ENCODE measurements around the gene OLFM1.

The OLFM1 gene

DNA sequence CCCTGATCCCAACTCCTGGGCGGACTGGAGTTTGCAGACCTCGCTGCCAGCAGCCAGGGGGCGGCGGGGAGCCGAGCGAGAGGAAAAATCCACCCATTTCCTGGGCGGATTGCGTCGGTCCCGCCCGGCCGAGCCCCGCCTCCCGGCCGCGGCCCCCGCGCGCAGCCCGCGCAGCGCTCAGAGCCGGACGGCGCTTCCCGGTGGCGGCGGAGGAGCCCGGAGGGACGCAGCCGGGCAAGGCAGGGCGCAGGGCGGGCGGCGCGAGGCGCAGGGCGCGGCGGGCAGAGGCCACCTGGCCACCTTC lies at the start of gene OLFM1:
OLFM1 (plus strand) TSS at position 180 of the 304 bp plus-strand sequence. CDS start 322 bp downstream, outside the sequence.
- no peak for DNase-seq (ENCODE audit: extremely low spot score, insufficient read length, low read depth)
- FAIRE-seq = no peak

DNA sequence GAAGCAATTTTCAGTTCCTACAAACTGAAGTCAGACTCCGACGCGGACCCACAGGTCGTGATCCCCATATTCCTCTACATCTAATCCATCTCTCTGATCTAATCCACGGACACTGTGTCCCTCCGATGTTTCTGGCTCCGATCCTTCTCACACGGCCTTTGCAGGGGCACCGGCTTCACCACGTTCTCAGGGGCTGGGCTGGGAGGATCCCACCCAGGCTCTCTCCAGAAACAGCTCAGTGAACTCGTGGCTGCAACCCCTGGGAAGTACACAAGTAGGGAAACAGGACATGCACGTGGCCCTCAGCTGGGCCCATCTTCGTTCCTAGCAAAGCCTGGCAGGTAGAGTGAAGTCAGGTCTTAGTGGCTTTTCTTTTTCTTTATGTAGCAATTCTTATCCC lies 49.1 kb upstream of the OLFM1 start:
- no peak for DNase-seq (ENCODE audit: extremely low spot score, insufficient read length, low read depth)
- FAIRE-seq = no peak

DNA sequence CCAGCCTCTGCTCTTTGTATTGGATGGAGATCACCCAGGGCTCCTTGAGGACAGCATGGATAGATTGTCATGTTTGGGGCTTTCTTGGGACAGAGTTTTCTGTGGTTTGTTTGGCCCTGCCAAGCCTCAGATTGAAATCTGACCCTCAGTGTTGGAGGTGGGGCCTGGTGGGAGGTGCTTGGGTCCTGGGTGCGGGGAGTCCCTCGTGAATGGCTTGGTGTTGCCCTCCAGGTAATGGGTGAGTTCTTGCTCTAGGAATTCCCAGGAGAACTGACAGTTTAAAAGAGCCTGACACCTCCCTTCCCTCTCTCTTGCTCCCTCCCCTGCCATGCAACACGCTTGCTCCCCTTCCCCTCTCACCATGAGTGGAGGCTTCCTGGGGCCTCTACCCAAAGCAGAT lies 48.6 kb upstream of the OLFM1 start:
- FAIRE-seq (no peak), DNase-seq (ENCODE audit: extremely low spot score, insufficient read length, low read depth) (no peak)

DNA sequence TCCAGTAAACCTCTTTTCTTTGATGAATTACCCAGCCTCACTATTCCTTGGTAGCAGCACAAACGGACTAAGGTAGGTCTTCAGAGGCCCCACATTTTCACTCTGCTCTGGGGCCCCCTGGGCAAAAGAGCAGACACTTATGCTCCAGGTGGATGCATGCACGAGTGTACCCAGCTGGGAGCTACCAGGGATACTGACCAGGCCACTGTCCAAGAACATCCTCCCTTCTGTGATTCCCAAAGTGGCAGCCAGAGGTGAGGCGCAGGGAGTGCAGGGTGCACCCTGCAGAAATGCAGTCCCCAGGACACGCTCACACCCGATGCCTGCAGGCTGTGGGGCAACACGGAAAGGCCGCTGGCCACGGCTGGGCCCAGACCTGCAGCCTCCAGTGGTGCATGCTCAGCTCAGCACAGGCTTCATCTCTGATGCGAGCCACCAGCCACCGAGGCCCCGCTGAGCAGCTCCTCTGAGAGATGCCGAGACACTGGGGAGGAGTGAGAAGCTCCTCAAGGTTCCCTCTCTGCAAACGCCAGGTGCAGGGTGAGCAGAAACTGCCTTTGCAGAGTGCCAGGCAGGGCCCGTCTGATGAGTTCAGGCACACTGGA lies 48.1 kb upstream of the OLFM1 start:
- FAIRE-seq = no peak

DNA sequence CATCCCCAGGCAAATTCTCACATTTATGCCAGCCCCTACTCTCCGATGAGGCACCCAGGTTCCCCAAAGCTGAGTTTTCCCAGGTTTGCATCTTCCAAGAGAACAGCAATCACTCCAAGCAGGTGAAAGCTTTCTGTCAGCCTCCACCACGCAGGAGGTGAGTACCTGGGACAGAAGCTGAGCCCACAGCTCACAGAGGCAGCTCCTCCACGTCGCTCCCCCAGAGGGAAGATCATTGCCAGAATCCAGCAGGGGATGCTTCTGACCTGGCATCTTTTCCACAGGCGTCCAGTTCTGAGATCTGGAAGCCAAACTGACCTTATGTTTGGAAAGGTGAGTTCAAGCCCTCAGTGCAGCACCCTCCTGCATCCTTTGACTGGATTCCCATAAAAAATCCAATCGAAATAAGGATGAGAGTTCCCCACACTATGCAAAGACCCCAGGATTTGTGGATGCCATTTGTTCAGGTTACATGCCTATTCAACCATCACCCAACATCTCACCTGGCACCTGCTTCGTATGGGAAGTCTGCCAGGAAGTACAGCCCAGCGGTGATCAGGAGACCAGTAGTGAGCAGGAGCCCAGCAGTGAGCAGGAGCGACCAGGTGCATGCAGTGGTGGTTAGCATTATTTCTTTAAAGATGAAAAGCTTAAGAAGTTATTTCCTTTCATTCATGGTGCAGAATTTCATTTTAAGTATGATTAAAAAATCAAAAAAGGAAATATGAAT lies 47.4 kb upstream of the OLFM1 start:
- no peak for DNase-seq (ENCODE audit: extremely low spot score, insufficient read length, low read depth)
- no peak for FAIRE-seq

More for the DNA sequence above, 48.1 kb upstream of the OLFM1 start:
- no peak for DNase-seq (ENCODE audit: extremely low spot score, insufficient read length, low read depth)

DNA sequence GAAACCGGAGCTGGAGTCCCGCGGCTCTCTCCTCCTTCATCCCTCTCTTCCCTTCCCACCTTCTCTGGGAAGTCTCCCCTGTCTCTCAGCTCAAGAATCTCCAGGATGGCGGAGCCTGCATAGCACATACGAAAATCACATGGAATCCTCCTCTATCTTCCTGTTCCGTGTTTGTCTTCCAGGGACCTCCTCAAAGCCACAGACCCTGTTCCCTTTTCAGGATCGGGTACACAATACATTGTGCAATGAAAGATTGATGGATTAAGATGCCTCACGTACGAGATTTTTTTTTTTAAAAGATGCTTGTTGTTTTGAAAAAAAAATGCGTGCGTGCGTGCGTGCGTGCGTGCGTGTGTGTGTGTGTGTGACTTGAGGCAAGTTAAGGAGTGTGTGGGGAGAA lies 46.6 kb upstream of the OLFM1 start:
- no peak for DNase-seq (ENCODE audit: extremely low spot score, insufficient read length, low read depth)
- no peak for FAIRE-seq

DNA sequence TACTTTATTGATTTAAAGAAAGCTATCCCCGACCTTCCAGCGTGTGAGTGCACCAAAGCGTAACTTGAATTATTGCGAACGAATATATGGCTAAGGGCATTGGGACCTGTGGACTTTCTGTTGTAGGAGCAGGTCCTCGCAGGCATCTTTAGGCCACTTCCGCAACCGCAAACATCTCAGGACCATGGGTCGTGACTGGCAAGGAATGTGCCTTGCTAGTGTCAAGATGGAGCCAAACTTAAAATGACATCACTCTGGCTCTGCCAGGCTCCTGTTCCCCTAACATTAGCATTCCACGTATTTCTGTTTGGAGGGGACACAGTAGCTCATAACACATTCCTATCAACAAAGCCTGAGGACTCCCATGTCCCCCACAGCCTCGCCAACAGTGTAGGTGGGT lies 44.1 kb upstream of the OLFM1 start:
- DNase-seq (ENCODE audit: extremely low spot score, insufficient read length, low read depth) (no peak), FAIRE-seq (no peak)

DNA sequence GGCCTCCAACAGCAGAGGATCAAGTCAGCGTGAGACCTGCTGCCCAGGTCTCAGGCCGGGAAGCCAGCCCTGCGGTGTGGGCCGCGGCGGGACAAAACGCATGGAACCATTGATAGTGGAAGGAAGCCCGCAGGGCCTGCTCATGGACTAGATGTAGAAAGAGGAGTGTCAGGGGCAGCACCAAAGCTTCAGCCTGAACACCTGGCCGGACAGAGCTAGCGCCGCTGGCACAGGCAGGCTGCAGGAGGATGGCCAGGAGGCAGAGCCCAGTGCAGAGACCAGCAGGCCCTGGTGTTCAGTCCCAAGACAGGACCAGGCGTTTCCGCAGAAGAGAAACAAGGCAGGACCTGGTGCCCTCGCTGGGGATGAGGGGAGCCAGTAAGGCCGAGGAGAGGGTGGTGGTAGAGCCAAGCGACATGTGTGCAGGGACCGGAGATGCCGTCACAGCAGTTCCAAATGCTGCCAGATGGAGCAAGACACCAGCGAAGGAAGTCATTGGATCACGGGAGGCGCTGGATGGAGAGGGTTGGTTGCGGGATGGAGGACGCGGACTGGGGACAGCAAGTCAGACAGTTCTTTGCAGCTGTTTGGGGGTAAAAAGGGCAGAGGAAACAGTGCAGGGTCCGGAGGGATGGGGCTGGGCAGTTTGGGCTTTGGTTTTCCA lies 42.1 kb upstream of the OLFM1 start:
- FAIRE-seq (no peak), DNase-seq (ENCODE audit: extremely low spot score, insufficient read length, low read depth) (no peak)

DNA sequence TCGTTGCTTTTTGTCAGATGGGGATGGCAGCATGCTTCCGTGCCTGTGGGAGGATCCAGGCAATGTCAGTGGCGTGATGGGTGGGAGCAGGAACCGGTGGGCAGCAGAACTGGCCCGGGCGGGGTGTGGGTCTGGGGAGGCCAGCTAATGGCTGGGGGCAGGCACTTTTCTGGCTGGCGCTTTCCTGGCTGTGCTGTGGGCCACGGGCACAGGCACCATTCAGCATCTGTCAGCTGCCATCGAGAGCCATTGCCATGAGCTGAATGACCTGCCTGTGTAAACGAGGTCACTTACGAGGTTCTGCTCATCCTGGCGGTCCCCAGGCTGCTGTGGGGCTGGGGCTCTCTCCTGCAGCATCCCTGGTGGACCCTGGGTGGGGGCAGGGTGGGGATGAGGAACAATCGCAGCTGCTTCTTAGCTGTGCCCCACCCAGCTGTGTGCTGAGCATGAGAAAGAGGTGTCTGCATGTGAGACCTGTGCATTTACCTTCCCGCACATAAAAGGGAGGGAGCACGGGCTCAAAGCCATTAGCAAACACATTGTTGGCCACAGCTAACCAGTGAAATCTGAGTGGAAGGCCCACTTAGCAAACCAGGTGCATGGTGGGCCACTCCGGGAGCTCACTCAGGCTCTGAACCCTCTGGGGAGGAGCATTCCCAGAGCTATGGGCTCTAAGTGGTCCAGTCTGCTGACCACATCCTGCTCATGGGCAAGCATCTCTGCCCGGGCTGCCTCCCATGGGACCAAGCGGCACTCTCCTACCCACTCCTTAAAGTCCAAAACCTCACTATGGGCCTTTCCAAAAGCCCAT lies 41.3 kb upstream of the OLFM1 start:
- no peak for FAIRE-seq
- DNase-seq (ENCODE audit: extremely low spot score, insufficient read length, low read depth) = no peak

DNA sequence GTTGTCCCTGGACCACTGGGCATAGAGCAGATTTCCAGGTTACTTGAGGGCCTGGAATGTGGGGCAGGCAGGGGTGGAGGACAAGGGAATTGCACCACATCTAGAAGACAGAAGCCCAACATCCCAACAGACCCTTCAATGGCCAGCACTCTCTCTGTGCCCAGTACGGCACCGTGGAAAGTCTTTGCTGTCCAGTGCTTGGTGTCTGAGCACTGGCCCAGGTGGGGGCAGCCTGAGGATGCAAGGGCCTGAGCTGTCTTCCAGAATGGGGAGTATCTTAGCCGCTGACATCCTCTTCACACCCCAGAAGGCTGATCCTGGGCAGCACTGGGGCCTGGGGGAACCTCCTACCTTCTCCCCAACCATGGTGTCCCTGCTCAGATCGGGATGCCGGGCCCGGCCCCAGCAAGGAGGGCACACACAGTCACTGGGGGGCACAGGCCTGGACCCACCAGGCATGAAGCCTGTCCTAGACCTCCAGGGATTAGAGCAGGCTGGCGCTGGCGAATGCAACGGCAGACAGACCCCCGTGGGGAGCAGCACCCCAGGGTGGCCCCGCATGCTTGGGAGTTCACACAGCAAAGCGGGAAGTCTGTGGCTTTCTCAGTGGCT lies 40.6 kb upstream of the OLFM1 start:
- DNase-seq (ENCODE audit: extremely low spot score, insufficient read length, low read depth) (no peak), FAIRE-seq (no peak)

DNA sequence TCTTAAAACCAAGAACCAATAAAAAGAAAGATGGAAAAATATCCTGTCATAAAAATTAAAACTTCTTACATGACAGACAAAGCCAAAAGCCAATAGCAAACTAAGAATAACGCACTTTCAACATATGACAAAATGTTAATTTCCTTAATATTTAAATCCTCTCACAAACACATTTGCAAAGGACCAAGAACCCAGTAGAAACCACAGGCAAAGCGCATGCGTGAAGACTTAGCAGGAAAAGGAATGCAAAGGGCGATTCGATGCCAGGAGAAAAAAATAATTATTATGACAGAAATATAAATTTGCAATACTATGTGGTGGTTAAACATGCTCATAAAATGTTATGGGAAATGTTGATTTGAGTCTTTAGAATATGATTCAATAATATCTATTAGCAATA lies 39.9 kb upstream of the OLFM1 start:
- FAIRE-seq = no peak
- no peak for DNase-seq (ENCODE audit: extremely low spot score, insufficient read length, low read depth)

DNA sequence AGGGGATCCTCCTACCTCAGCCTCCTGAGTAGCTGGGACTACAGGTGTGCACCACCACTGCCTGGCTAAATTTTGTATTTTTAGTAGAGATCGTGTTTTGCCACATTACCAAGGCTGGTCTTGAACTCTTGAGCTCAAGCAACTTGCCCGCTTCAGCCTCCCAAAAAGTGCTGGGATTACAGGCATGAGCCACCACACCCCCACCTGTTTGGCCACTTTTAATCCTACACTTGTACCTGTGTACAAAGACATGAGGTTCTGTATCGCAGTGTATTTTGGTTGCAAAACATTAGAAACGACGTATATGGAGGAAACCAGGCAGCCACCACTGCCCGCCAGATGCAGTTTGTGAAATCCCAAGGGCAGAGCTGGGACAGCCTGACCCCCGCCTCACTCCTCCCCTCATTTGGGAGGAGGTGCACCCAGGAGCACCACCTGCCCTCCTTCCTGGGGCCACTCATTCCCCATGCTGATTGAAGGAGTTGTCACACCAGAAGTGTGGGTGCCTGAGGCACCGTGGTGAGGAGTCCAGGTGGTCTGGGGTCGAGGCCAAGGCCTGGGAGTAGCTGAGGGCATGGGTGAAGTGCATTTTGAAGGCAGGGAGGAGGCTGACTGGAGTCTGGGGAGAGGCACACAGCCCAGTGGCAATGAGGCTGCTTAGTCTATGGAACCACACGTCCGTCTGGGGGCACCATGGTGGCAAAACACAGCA lies 39.3 kb upstream of the OLFM1 start:
- DNase-seq (ENCODE audit: extremely low spot score, insufficient read length, low read depth) (no peak), FAIRE-seq (no peak)

DNA sequence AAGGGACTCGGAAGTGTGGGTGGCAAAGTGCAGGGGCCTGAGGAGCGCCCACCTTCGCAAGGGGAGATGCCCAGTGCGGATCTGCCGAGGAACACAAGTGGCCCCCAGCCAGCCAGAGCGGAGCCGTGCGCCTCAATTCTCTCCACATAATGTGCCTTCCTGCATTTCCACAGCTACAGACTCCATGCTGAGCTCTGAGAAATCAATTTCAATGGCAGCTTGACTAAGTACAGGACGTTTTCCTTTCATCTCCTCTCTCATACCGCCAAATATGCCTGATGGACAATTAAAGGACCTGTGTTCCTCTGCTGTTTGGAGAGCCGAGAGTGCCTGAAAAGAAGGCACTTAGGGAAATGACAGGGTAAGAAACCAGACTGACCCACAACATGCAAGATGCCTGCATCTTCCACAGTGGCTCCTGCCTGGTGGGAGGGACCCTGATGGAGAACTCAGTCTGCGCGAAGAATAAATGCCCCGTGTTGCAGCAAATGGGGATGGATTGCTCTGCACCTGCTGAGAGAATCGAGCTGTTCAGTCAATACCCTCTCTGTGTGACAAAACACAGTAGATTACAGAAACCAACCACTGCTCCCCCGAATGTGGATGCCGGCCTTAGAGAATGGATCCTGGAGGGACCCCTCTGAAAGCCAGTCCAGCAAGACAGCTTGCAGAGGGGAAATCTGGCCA lies 38.6 kb upstream of the OLFM1 start:
- no peak for DNase-seq (ENCODE audit: extremely low spot score, insufficient read length, low read depth)
- FAIRE-seq = no peak

DNA sequence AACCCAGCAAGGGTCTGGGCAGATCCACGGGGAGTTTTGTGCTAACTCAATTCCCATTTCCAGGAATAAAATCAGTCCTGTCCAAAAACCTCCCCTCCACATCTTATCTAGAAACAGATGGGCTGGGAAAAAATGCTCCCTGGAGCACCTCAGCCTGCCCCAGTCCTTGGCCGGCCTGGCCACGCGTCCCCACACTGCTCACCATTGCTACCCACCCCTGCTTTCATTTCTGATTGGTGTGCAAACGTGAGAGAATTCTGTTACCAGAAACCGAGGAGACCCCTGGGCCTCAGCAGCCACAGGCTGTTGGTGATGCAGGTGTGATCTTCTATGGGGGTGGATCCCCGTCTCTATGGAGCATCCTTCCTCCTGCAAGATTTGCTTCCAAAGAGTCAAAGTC lies 38.0 kb upstream of the OLFM1 start:
- FAIRE-seq = no peak
- DNase-seq (ENCODE audit: extremely low spot score, insufficient read length, low read depth) = no peak

DNA sequence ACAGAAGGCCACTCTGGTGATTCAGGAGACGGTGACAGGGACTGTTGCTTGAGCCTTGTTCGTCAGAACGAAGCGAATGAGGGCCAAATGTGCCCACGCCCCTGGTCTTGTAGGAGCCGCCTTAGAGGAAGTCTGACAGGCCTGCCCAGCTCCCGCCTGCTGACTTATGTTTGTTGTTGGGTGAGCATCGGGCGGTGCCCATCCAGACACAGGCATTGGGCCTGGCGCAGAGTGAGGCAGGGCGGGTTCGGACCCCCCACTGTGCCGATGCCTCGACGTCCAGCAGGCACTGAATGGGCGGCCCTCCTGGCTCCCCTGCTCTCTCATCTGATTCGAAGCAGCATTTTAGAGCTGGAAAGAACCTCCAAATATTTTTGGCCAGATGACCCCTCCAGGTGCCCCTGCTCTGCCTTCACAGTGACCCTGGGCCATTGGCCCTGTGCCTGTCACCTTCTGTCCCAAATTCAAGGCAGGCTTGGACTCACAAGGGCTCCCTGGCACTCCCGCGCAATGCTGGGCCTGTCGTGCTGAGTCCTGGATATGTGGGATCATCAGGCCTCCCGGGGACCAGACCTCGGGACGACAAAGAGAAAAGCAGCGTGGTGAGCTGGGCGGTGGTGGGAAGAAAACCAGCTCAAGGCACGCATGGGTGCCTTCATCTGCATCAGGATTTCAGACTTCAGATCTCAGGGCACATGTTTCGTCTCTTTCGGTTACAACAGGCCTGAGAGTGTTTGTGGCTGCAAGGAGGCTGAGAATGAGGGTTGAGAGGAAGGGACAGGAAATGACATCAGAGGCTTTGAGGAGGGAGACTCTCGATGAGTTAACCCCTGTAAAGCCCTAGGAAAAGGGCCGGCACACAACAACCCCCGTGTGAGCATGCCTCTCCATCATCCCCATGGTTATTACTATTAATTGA lies 37.1 kb upstream of the OLFM1 start:
- FAIRE-seq (no peak), DNase-seq (ENCODE audit: extremely low spot score, insufficient read length, low read depth) (no peak)

DNA sequence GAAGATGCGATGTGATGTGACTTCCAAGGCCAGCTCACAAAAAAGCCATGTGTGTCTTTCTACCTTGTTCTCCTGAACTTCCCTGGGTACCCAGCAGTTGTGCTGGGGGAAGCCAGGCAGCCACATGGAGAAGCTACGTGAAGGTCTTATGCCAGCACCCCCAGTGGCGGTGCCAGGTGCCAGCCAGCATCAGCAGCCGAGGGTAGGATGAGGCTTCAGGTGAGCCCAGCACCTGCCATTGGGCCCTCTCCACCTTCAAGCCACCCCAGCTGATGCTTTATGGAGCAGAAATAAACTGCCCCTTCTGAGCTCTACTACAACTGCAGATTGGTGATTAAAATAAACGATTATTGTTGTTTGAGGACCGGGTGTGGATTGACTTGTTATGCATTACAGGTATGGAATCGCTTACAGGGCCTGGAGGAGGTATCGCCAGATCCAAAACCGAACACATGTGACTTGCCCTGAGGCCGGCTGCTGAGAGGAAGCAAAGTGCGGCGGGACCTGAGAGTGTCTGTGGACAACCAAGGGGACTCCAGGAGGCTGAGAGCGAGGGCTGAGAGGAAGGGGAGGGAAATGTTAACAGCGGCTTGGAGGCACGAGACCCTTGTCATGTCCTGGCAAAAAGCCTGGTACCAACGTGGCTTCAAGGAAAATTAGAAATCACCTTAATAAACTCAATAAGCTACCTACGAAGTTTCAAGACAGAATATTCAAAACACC lies 36.0 kb upstream of the OLFM1 start:
- DNase-seq (ENCODE audit: extremely low spot score, insufficient read length, low read depth) (no peak), FAIRE-seq (no peak)

DNA sequence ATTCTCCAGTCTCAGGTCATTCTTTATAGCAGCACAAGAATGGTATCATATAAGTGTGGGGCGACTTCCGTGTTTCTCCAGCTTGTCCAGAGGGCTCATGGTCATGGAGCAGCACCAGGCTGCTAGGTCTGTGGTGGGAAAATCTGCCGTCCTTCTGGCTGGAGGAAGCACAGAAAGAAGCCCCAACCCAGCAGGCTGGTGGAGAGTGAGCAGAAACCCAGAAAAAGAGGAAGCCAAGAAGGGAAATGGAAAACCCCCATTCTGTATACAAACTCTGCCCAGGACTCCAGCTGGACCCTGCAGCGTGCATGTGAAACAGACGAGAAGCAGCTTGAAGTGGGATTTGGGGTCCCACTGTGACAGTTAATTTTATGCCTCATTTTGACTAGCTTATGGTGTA lies 34.3 kb upstream of the OLFM1 start:
- DNase-seq (ENCODE audit: extremely low spot score, insufficient read length, low read depth) (no peak), FAIRE-seq (no peak)

DNA sequence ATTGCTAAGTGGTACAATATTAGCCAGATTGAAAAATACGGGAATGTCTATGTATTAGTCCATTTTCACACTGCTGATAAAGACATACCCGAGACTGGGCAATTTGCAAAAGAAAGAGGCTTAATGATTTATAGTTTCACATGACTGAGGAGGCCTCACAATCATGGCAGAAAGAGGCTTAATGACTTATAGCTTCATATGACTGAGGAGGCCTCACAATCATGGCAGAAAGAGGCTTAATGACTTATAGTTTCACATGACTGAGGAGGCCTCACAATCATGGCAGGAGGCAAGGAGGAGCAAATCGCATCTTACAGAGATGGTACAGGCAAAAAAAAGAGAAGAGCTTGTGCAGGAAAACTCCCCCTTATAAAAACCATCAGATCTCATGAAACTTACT lies 32.3 kb upstream of the OLFM1 start:
- DNase-seq (ENCODE audit: extremely low spot score, insufficient read length, low read depth) = no peak
- FAIRE-seq = no peak
